Stimulated activated naive CD8-positive, alpha-beta T cell treated with anti-CD3 and anti-CD28 coated beads, Interleukin-15, amount 100 ng/mL, for 72 hours (primary cell): ENCODE data around the gene TMEM87B.
"Not testable (repeated sequence)": the region's sequence is repeated elsewhere in the genome, so short reads cannot be mapped to it uniquely, and the experiment has no call there.

ENCODE experiments used
- ATAC-seq: fragments of 150-1000 bp; cut with Tn5 transposase; 2 replicates; pipeline ENCODE4 v1.10.0; 2021; ENCODE audit warnings: mild to moderate bottlenecking, moderate library complexity
- DNase-seq, 2 donors: peaks; one replicate each; pipeline ENCODE4 v3.0.0; 2021 to 2022
- H3K27ac Mint-ChIP-seq, 2 donors: one replicate each; pipeline ENCODE4 v1.8.0; 2022; ENCODE audit warnings: mild to moderate bottlenecking in 2 of 2, mixed read lengths in 2 of 2, moderate library complexity in 2 of 2
- H3K27me3 Mint-ChIP-seq: one replicate; pipeline ENCODE4 v1.8.0; 2022; ENCODE audit warnings: mixed read lengths
- H3K4me1 Mint-ChIP-seq: one replicate; pipeline ENCODE4 v1.8.0; 2022; ENCODE audit warnings: mild to moderate bottlenecking, mixed read lengths
- H3K4me3 Mint-ChIP-seq, 2 donors: one replicate each; pipeline ENCODE4 v1.8.0; 2022; ENCODE audit warnings: mild to moderate bottlenecking in 2 of 2, mixed read lengths in 2 of 2, moderate library complexity in 1 of 2
- H3K9me3 Mint-ChIP-seq, 2 donors: one replicate each; pipeline ENCODE4 v1.8.0; 2022; ENCODE audit warnings: mixed read lengths in 2 of 2

TMEM87B gene

GRCh38 chr2:112081262-112081661 lies 26.2 kb downstream of the TMEM87B start:
- Mint-ChIP-seq H3K27ac (no peak overlapping the region), H3K9me3 (no peaks in the 10 kb centered on the region), H3K27me3 (no peaks in the 10 kb centered on the region), H3K4me3 (no peak overlapping the region), H3K4me1 (no peaks in the 10 kb centered on the region)
- ATAC-seq (no peak), DNase-seq (no peak)

- DNase-seq (no peak), ATAC-seq (no peak)
- H3K27me3 Mint-ChIP-seq = no peaks in the 10 kb centered on the region
- H3K4me3 Mint-ChIP-seq = no peak overlapping the region
- H3K9me3 Mint-ChIP-seq = no peaks in the 10 kb centered on the region
- no peak overlapping the region for H3K27ac Mint-ChIP-seq
- no peaks in the 10 kb centered on the region for H3K4me1 Mint-ChIP-seq
These were observed 29.8 kb downstream of the TMEM87B start for GRCh38 chr2:112084689-112085374.

- ATAC-seq (no peak), DNase-seq (no peak)
- Mint-ChIP-seq H3K4me1 (no peaks in the 10 kb centered on the region), H3K4me3 (no peak overlapping the region), H3K9me3 (no peaks in the 10 kb centered on the region), H3K27ac (no peak overlapping the region), H3K27me3 (no peaks in the 10 kb centered on the region)
These were observed 30.3 kb downstream of the TMEM87B start for GRCh38 chr2:112085375-112085730.

- ATAC-seq (no peak), DNase-seq (no peak)
- Mint-ChIP-seq H3K4me3 (no peak overlapping the region), H3K4me1 (no peaks in the 10 kb centered on the region), H3K27ac (no peak overlapping the region), H3K27me3 (no peaks in the 10 kb centered on the region), H3K9me3 (no peaks in the 10 kb centered on the region)
These were observed 31.0 kb downstream of the TMEM87B start for GRCh38 chr2:112085916-112086669.

- no peak for ATAC-seq
- no peak for DNase-seq
- peak overlapping the region in 1 of 2 donors; percentile 68 for H3K27ac Mint-ChIP-seq
- no peaks in the 10 kb centered on the region for H3K27me3 Mint-ChIP-seq
- no peaks in the 10 kb centered on the region for H3K9me3 Mint-ChIP-seq
- no peak overlapping the region for H3K4me3 Mint-ChIP-seq
- H3K4me1 Mint-ChIP-seq = peaks cover 8% of the 10 kb centered on the region
These were observed 32.4 kb downstream of the TMEM87B start for GRCh38 chr2:112087346-112088020.

- Mint-ChIP-seq H3K27me3 (no peaks in the 10 kb centered on the region), H3K9me3 (no peaks in the 10 kb centered on the region), H3K4me3 (no peak overlapping the region), H3K4me1 (peaks cover 10% of the 10 kb centered on the region), H3K27ac (no peak overlapping the region)
- DNase-seq (no peak), ATAC-seq (no peak)
These were observed 34.3 kb downstream of the TMEM87B start for GRCh38 chr2:112089375-112089774.

GRCh38 chr2:112092286-112093041 lies 37.4 kb downstream of the TMEM87B start:
- no peaks in the 10 kb centered on the region for H3K9me3 Mint-ChIP-seq
- no peak overlapping the region for H3K4me3 Mint-ChIP-seq
- peak; percentile 91 for ATAC-seq

GRCh38 chr2:112093216-112093615 lies 38.1 kb downstream of the TMEM87B start:
- Mint-ChIP-seq H3K4me3 (no peak overlapping the region), H3K4me1 (peaks cover 10% of the 10 kb centered on the region), H3K9me3 (no peaks in the 10 kb centered on the region), H3K27ac (no peak overlapping the region), H3K27me3 (no peaks in the 10 kb centered on the region)
- ATAC-seq (no peak), DNase-seq (no peak)

More at GRCh38 chr2:112092286-112093041, 37.4 kb downstream of the TMEM87B start:
- peak in 1 of 2 donors; percentile 14 for DNase-seq
- peak overlapping the region in 1 of 2 donors; percentile 46 for H3K27ac Mint-ChIP-seq
- peaks cover 10% of the 10 kb centered on the region for H3K4me1 Mint-ChIP-seq
- H3K27me3 Mint-ChIP-seq = no peaks in the 10 kb centered on the region

GRCh38 chr2:112095681-112096080 lies 40.6 kb downstream of the TMEM87B start:
- Mint-ChIP-seq H3K9me3 (no peaks in the 10 kb centered on the region), H3K4me1 (peaks cover 10% of the 10 kb centered on the region), H3K27ac (no peak overlapping the region)

GRCh38 chr2:112096098-112096497 lies 41.0 kb downstream of the TMEM87B start:
- no peak for DNase-seq
- Mint-ChIP-seq H3K4me3 (no peak overlapping the region), H3K4me1 (peaks cover 10% of the 10 kb centered on the region), H3K9me3 (no peaks in the 10 kb centered on the region), H3K27ac (no peak overlapping the region), H3K27me3 (no peaks in the 10 kb centered on the region)
- no peak for ATAC-seq

More at GRCh38 chr2:112095681-112096080, 40.6 kb downstream of the TMEM87B start:
- Mint-ChIP-seq H3K4me3 (no peak overlapping the region), H3K27me3 (no peaks in the 10 kb centered on the region)
- no peak for DNase-seq
- no peak for ATAC-seq

GRCh38 chr2:112108178-112108832 lies 53.2 kb downstream of the TMEM87B start:
- H3K4me1 Mint-ChIP-seq = no peaks in the 10 kb centered on the region
- ATAC-seq (no peak), DNase-seq (no peak)
- no peaks in the 10 kb centered on the region for H3K27me3 Mint-ChIP-seq
- no peak overlapping the region for H3K4me3 Mint-ChIP-seq
- peaks cover 17 to 26% of the 10 kb centered on the region in 2 donors for H3K9me3 Mint-ChIP-seq
- H3K27ac Mint-ChIP-seq = peak overlapping the region in 1 of 2 donors; percentile 63

GRCh38 chr2:112109278-112109677 lies 54.2 kb downstream of the TMEM87B start:
- DNase-seq (no peak), ATAC-seq (no peak)
- Mint-ChIP-seq H3K4me3 (no peak overlapping the region), H3K27ac (no peak overlapping the region), H3K4me1 (no peaks in the 10 kb centered on the region), H3K27me3 (no peaks in the 10 kb centered on the region), H3K9me3 (peaks cover 17 to 26% of the 10 kb centered on the region in 2 donors)

GRCh38 chr2:112110966-112111365 lies 55.9 kb downstream of the TMEM87B start:
- ATAC-seq (no peak), DNase-seq (no peak)
- Mint-ChIP-seq H3K9me3 (peaks cover 17 to 26% of the 10 kb centered on the region in 2 donors), H3K27ac (no peak overlapping the region), H3K4me3 (no peak overlapping the region), H3K27me3 (no peaks in the 10 kb centered on the region), H3K4me1 (no peaks in the 10 kb centered on the region)

- H3K9me3 Mint-ChIP-seq = peaks cover 12 to 22% of the 10 kb centered on the region in 2 donors
- H3K27me3 Mint-ChIP-seq, H3K4me1 Mint-ChIP-seq, DNase-seq, H3K27ac Mint-ChIP-seq, H3K4me3 Mint-ChIP-seq, ATAC-seq: not testable (repeated sequence)
These were observed 58.3 kb downstream of the TMEM87B start for GRCh38 chr2:112113354-112113753.

GRCh38 chr2:112118148-112118547 lies 63.1 kb downstream of the TMEM87B start:
- ATAC-seq (no peak), DNase-seq (no peak)
- Mint-ChIP-seq H3K4me3 (no peak overlapping the region), H3K27ac (no peak overlapping the region), H3K4me1 (peaks cover 2% of the 10 kb centered on the region), H3K9me3 (peaks cover 0 to 1% of the 10 kb centered on the region in 2 donors), H3K27me3 (no peaks in the 10 kb centered on the region)
